Breast epithelium (tissue), 4 donors: ENCODE results near the gene SLC22A25. TPM values are rescaled to one million over a fixed set of nuclear protein-coding genes. Genes with fewer than 3 reads are reported as not detected.

Source experiments
- DNase-seq, 2 donors: peaks; one replicate each; pipeline ENCODE4 v3.0.0-alpha.2; 2019; ENCODE audit warnings: low spot score in 2 of 2
- H3K27ac ChIP-seq, 2 donors: fragments of 200-600 bp; sonication (generic) in 1 of 2; one replicate each; pipeline ENCODE4 v1.5.1; 2016 to 2019; ENCODE audit warnings: mild to moderate bottlenecking in 1 of 2
- H3K27me3 ChIP-seq, 2 donors: fragments of 200-600 bp; sonication (generic) in 1 of 2; one replicate each; pipeline versions ENCODE4 v1.5.1 to v1.6.0; 2017 to 2019; ENCODE audit warnings: control low read depth in 1 of 2, mild to moderate bottlenecking in 1 of 2
- H3K36me3 ChIP-seq: fragments of 200-600 bp; one replicate; pipeline ENCODE4 v1.5.1; 2019
- H3K4me1 ChIP-seq, 2 donors: fragments of 200-600 bp; sonication (generic); one replicate each; pipeline ENCODE4 v1.5.1; 2016 to 2019; ENCODE audit warnings: control low read depth in 1 of 2
- H3K4me3 ChIP-seq, 3 donors: fragments of 200-600 bp; sonication (generic); 1 replicate in 2 of 3; 2 replicates in 1 of 3; pipeline ENCODE4 v1.5.1; 2016 to 2019; ENCODE audit warnings: mild to moderate bottlenecking in 3 of 3, moderate library complexity in 2 of 3
- H3K9me3 ChIP-seq, 2 donors: fragments of 200-600 bp; sonication (generic) in 1 of 2; one replicate each; pipeline ENCODE4 v1.5.1; 2016 to 2019; ENCODE audit warnings: control low read depth in 1 of 2
- POLR2A ChIP-seq: fragments of 450-650 bp; IDR thresholded peaks from one replicate; pipeline ENCODE4 v1.6.1; 2016; ENCODE audit warnings: antibody characterized with exemption, mild to moderate bottlenecking, moderate library complexity
- POLR2AphosphoS5 ChIP-seq, 3 donors: sonication (generic); formaldehyde crosslinking; IDR thresholded peaks; one replicate each; pipeline ENCODE4 v1.6.1; 2017; ENCODE audit warnings: antibody characterized with exemption in 3 of 3
- intact Hi-C: fragments of 100-400 bp; cut with DNase I; formaldehyde crosslinking; loops from one replicate; pipeline ENCODE4 v1.15.1; 2023; ENCODE audit warnings: low total_unique reads
- total RNA-seq, 3 donors: library from RNA; depleted of rRNA; stranded (reverse); fragments of >200 nt; gene quantifications; one replicate each; pipeline ENCODE4 v1.1.0, GENCODE V29; 2016
- TF ChIP-seq, protein P1 (sequence below), 3 donors: fragments of 450-650 bp; IDR thresholded peaks; one replicate each; pipeline ENCODE4 v1.5.1; 2016 to 2017; ENCODE audit warnings: antibody characterized with exemption in 3 of 3, mild to moderate bottlenecking in 3 of 3, moderate library complexity in 3 of 3

Gene SLC22A25
- under 1 TPM in 1 of 3 donors, not detected in 2; 0.48 TPM for total RNA-seq

DNA sequence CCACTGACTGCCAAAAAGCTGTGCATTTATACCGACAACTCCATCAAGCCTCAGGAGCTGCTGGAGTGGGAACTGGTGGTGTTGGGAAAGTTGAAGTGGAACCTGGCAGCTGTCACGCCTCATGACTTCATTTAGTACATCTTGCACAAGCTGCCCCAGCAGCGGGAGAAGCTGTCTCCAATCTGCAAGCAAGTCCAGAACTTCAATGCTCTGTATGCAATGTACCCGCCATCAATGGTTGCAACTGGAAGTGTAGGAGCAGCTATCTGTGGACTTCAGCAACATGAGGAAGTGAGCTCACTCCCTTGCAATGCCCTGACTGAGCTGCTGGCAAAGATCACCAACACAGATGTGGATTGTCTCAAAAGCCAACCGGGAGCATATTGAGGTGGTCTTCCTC is at the start of gene SLC22A25:
TSS of gene SLC22A25 (minus strand) at position 67 of the 400 bp plus-strand sequence. CDS start 13,947 bp downstream, outside the sequence.
- no peaks in the 10 kb centered on the region for H3K36me3 ChIP-seq
- intact Hi-C loops, result loop anchor here (10.0 kb wide), 1 partner anchor 419 kb away; no protein-coding TSS in a partner anchor
- no peak within 1 kb of the TSS for H3K4me3 ChIP-seq
- no peaks in the 10 kb centered on the region for H3K9me3 ChIP-seq
- DNase-seq, result no peak
- TF ChIP-seq POLR2A, result no peak
- TF ChIP-seq, protein P1, sequence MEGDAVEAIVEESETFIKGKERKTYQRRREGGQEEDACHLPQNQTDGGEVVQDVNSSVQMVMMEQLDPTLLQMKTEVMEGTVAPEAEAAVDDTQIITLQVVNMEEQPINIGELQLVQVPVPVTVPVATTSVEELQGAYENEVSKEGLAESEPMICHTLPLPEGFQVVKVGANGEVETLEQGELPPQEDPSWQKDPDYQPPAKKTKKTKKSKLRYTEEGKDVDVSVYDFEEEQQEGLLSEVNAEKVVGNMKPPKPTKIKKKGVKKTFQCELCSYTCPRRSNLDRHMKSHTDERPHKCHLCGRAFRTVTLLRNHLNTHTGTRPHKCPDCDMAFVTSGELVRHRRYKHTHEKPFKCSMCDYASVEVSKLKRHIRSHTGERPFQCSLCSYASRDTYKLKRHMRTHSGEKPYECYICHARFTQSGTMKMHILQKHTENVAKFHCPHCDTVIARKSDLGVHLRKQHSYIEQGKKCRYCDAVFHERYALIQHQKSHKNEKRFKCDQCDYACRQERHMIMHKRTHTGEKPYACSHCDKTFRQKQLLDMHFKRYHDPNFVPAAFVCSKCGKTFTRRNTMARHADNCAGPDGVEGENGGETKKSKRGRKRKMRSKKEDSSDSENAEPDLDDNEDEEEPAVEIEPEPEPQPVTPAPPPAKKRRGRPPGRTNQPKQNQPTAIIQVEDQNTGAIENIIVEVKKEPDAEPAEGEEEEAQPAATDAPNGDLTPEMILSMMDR (IDR thresholded peaks at IDR 0.05), result no peak
- TF ChIP-seq POLR2AphosphoS5 (IDR thresholded peaks at IDR 0.05), result no peak
- H3K27me3 ChIP-seq, result no peaks in the 10 kb centered on the region
- no peaks in the 10 kb centered on the region for H3K4me1 ChIP-seq
- H3K27ac ChIP-seq, result no peak within 1 kb of the TSS

DNA sequence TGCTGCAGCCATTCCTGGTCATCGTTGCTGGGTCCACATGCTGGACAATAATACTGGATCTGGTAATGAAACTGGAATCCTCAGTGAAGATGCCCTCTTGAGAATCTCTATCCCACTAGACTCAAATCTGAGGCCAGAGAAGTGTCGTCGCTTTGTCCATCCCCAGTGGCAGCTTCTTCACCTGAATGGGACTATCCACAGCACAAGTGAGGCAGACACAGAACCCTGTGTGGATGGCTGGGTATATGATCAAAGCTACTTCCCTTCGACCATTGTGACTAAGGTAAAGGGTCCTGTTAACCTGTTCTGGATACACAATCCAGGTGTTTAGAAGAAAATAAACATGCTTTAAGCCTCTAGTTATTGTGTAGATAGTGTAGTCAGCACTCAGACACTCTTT is 46.9 kb upstream of the SLC22A25 start:
- no peaks in the 10 kb centered on the region for H3K4me1 ChIP-seq
- intact Hi-C loops, result no loop called here
- no peak for DNase-seq
- H3K9me3 ChIP-seq, result peaks cover 0 to 6% of the 10 kb centered on the region in 2 donors
- H3K36me3 ChIP-seq, result no peaks in the 10 kb centered on the region
- TF ChIP-seq, protein P1 (IDR thresholded peaks at IDR 0.05), result no peak
- no peak for TF ChIP-seq POLR2A
- TF ChIP-seq POLR2AphosphoS5 (IDR thresholded peaks at IDR 0.05), result no peak
- H3K27me3 ChIP-seq, result no peaks in the 10 kb centered on the region
- H3K27ac ChIP-seq, result no peak overlapping the region
- no peak overlapping the region for H3K4me3 ChIP-seq

DNA sequence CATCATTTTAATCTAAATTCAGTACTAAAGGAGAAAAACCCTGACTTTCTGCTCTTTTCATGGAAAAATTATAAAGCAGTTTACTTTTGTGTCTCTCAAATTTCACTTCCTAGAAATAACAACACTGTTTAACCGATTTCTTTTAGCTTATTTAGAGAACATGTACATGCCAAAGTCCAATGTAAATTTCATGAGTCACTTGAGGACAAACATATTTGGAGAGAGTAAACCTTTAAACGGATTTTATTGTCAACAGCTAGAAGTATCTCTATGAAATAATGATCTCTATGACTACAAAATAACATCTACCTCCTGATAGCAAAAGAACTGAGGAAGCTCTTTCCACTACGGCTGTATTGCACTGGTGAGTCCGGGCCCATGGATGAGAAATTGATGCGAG is 46.3 kb upstream of the SLC22A25 start:
- DNase-seq, result no peak
- Histone ChIP-seq H3K4me1 (no peaks in the 10 kb centered on the region), H3K9me3 (peaks cover 0 to 6% of the 10 kb centered on the region in 2 donors), H3K27me3 (no peaks in the 10 kb centered on the region), H3K36me3 (no peaks in the 10 kb centered on the region), H3K4me3 (no peak overlapping the region), H3K27ac (no peak overlapping the region)
- TF ChIP-seq POLR2A (no peak), POLR2AphosphoS5 (IDR thresholded peaks at IDR 0.05) (no peak)
- TF ChIP-seq, protein P1 (IDR thresholded peaks at IDR 0.05), result no peak
- intact Hi-C loops, result no loop called here

DNA sequence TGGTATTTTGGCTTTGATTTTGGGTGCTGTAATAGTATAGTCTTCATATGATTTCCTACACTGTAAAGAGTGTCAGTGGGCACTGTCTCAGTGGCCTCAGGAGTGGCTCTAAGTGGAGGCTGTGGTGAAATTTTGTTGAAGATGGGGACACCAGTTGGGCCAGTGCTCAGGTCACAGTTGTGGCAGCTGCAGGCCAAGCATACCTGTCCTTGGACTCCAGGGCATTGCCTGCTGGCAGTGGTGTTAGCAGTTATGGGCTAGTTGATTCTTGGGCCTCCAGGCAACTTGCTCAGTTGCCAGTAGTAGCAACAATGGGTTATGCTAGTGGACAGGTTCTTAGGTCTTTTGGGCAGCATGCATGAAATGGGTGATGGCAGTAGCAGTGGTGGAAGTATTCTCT is 39.2 kb upstream of the SLC22A25 start:
- DNase-seq, result no peak
- intact Hi-C loops, result no loop called here
- TF ChIP-seq, protein P1 (IDR thresholded peaks at IDR 0.05), result no peak
- TF ChIP-seq POLR2AphosphoS5 (IDR thresholded peaks at IDR 0.05), result no peak
- no peak for TF ChIP-seq POLR2A

DNA sequence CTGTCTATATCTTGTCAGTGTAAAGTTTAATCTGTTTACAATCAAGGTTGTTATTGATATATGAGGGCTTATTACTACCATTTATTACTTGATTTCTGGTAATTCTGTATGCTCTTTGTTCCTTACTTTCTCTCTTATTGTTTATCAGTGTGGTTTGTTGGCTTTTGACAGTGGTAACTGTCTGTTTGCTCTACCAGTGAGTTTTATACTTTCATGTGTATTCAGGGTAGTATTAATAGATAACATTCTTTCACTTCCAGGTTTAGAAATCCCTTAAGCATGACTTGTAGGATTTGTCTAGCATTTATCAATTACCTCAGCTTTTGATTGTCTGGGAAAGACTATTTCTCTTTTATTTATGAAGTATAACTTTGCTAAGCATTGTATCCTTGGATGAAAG is 37.5 kb upstream of the SLC22A25 start:
- no peaks in the 10 kb centered on the region for H3K36me3 ChIP-seq
- H3K9me3 ChIP-seq, result no peaks in the 10 kb centered on the region
- TF ChIP-seq, protein P1 (IDR thresholded peaks at IDR 0.05), result no peak
- TF ChIP-seq POLR2AphosphoS5 (IDR thresholded peaks at IDR 0.05) (no peak), POLR2A (no peak)
- intact Hi-C loops, result no loop called here
- H3K4me3 ChIP-seq, result no peak overlapping the region
- peaks cover 0 to 7% of the 10 kb centered on the region in 2 donors for H3K27me3 ChIP-seq
- H3K27ac ChIP-seq, result no peak overlapping the region
- no peaks in the 10 kb centered on the region for H3K4me1 ChIP-seq
- DNase-seq, result no peak

More for the DNA sequence above, 39.2 kb upstream of the SLC22A25 start:
- H3K27me3 ChIP-seq, result peaks cover 0 to 7% of the 10 kb centered on the region in 2 donors
- no peak overlapping the region for H3K27ac ChIP-seq
- no peaks in the 10 kb centered on the region for H3K36me3 ChIP-seq
- no peak overlapping the region for H3K4me3 ChIP-seq
- no peaks in the 10 kb centered on the region for H3K9me3 ChIP-seq
- no peaks in the 10 kb centered on the region for H3K4me1 ChIP-seq
